Adrenal gland (tissue), 12 donors: ENCODE measurements around the gene PACSIN2. TPM values are rescaled to one million over a fixed set of nuclear protein-coding genes. Genes with fewer than 3 reads are reported as not detected.
A peak's percentile ranks its signal among the peaks of the same experiment; 100 is the strongest.

Source experiments
- DNase-seq, 7 donors: peaks; one replicate each; pipeline ENCODE4 v3.0.0-alpha.2; 2019 to 2020
- H3K27ac ChIP-seq, 5 donors: fragments of 200-600 bp; sonication (generic) in 4 of 5; 1 replicate in 3 of 5; 2 replicates in 2 of 5; pipeline versions ENCODE4 v1.5.1 to v1.8.0; 2016 to 2020; ENCODE audit warnings: mild to moderate bottlenecking in 1 of 5
- H3K27me3 ChIP-seq: fragments of 200-600 bp; 2 replicates; pipeline ENCODE4 v1.8.0; 2021
- H3K36me3 ChIP-seq, 2 donors: fragments of 200-600 bp; replicated peaks in 1 of 2; 1 replicate in 1 of 2; 2 replicates in 1 of 2; pipeline versions ENCODE4 v1.5.1 to v1.8.0; 2018 to 2022
- H3K4me1 ChIP-seq, 2 donors: fragments of 200-600 bp; replicated peaks in 1 of 2; 1 replicate in 1 of 2; 2 replicates in 1 of 2; pipeline versions ENCODE4 v1.5.1 to v1.8.0; 2018 to 2021
- H3K4me3 ChIP-seq, 4 donors: fragments of 200-600 bp; sonication (generic) in 3 of 4; one replicate each; pipeline ENCODE4 v1.5.1; 2016 to 2018
- H3K9me3 ChIP-seq, 3 donors: fragments of 200-600 bp; sonication (generic) in 1 of 3; replicated peaks in 1 of 3; 1 replicate in 2 of 3; 2 replicates in 1 of 3; pipeline versions ENCODE4 v1.5.1 to v1.8.0; 2016 to 2021
- POLR2A ChIP-seq, 2 donors: fragments of 450-650 bp; IDR thresholded peaks; one replicate each; pipeline ENCODE4 v1.6.1; 2017; ENCODE audit warnings: antibody characterized with exemption in 2 of 2, mild to moderate bottlenecking in 2 of 2, moderate library complexity in 1 of 2
- WGBS, 4 donors: extraction: QIAGEN DNeasy Blood & Tissue Kit in 2 of 4; methylation state at CpG; one replicate each; pipeline versions ENCODE4 v1.1.5 to v1.1.7; 2013 to 2017; 5-methylcytosine and 5-hydroxymethylcytosine counted together
- intact Hi-C, 2 donors: fragments of 100-400 bp; cut with DNase I; formaldehyde crosslinking; loops; one replicate each; pipeline versions ENCODE4 v1.14.1 to v1.15.0; 2022 to 2023
- polyA plus RNA-seq, 3 donors: library from polyadenylated mRNA; stranded (reverse); fragments of 200-250 nt in 2 of 3; fragments of 350-450 nt in 1 of 3; fragmentation: Illumina TruSeq in 1 of 3; extraction: RNeasy Lipid Tissue Mini Kit (QIAGEN cat#74804) in 1 of 3; gene quantifications; one replicate each; pipeline ENCODE4 v1.2.3, GENCODE V29; 2013 to 2014
- total RNA-seq, 9 donors: library from RNA; depleted of rRNA in 4 of 9; stranded (reverse); fragments of >200 nt in 4 of 9; fragments of 120-200 nt in 1 of 9; fragmentation: NEBNext Ultra II Directional in 1 of 9; extraction: Animal tissue kit (Norgen Biotek cat#: 25700) in 1 of 9; gene quantifications; one replicate each; pipeline versions ENCODE4 v1.1.0 to v1.2.4, GENCODE V29; 2013 to 2023
- TF ChIP-seq, protein P1 (sequence below), 6 experiments: fragments of 450-650 bp in 4 of 6; fragments of 200-600 bp in 2 of 6; sonication (generic) in 1 of 6; IDR thresholded peaks; 1 replicate in 5 of 6; 2 replicates in 1 of 6; pipeline versions ENCODE4 v1.5.1 to v1.8.0; 2016 to 2021; ENCODE audit warnings: antibody characterized with exemption in 6 of 6, mild to moderate bottlenecking in 2 of 6, moderate library complexity in 1 of 6
- donor health status: healthy with polysubstance abuse.
- donor health status: Bipolar disorder and iron deficiency.
- donor health status: DM: yes; HTN: yes; CAD: no.
- donor health status: DM: no; HTN: no; CAD: no.
- donor health status: DM: no; HTN: no; CAD: no.
- donor health status: DM: yes; HTN: yes; CAD: no.

Gene PACSIN2
- total and polyA plus RNA-seq, 12 donors = 29.8 to 186 (median 115) TPM

DNA sequence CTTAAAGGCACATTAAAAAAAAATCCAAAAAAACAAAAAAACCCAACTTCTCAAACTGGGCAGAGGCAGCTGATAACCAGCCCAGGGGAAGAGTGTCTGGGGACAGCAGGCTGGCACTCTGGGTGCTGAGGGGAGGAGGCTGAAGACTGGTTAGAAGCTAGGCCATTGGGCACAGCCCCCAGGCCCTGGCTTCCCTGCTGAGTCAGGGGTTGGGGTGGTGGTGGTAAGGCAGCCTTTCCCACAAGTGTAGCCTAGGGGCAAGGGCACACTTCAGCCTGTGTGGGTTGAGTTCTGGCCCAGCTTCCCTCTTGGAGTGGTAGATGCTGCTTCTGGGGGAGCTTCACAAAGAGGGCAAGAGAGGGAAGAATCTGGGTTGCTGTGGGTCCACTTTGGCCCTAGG is 141.6 kb downstream of the PACSIN2 start:
- H3K27me3 ChIP-seq = no peaks in the 10 kb centered on the region
- H3K4me1 ChIP-seq = peaks cover 0 to 9% of the 10 kb centered on the region in 2 donors
- intact Hi-C loops = no loop called here
- no peak for TF ChIP-seq POLR2A (IDR thresholded peaks at IDR 0.05)
- TF ChIP-seq, protein P1, sequence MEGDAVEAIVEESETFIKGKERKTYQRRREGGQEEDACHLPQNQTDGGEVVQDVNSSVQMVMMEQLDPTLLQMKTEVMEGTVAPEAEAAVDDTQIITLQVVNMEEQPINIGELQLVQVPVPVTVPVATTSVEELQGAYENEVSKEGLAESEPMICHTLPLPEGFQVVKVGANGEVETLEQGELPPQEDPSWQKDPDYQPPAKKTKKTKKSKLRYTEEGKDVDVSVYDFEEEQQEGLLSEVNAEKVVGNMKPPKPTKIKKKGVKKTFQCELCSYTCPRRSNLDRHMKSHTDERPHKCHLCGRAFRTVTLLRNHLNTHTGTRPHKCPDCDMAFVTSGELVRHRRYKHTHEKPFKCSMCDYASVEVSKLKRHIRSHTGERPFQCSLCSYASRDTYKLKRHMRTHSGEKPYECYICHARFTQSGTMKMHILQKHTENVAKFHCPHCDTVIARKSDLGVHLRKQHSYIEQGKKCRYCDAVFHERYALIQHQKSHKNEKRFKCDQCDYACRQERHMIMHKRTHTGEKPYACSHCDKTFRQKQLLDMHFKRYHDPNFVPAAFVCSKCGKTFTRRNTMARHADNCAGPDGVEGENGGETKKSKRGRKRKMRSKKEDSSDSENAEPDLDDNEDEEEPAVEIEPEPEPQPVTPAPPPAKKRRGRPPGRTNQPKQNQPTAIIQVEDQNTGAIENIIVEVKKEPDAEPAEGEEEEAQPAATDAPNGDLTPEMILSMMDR (IDR thresholded peaks at IDR 0.05) = no peak
- peaks cover 0 to 78% of the 10 kb centered on the region in 2 donors for H3K36me3 ChIP-seq
- H3K9me3 ChIP-seq = no peaks in the 10 kb centered on the region
- DNase-seq = peak in 1 of 7 donors; percentile 52
- H3K4me3 ChIP-seq = no peak overlapping the region
- H3K27ac ChIP-seq = peak overlapping the region in 2 of 5 donors; percentile 49 to 61

DNA sequence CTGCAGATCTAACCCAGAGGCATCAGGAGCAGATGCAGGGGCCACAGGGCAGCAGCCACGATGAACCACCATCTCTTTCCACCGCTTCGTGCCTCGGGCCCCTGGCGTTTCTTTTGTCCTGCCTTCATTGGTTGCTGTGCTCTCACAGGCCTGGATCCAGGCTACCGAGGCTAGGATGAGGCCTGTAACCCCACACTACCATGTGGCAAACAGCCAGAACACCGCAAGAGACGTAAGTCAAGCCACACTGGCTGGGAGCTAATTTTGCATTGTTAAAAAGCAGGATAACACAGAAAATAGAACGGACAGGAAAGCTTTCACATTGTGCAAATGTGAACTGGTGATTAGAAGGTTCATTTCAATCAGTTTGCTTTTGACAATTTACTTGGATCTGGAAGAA is 142.1 kb downstream of the PACSIN2 start:
- Histone ChIP-seq H3K4me3 (no peak overlapping the region), H3K36me3 (peaks cover 0 to 73% of the 10 kb centered on the region in 2 donors)

GRCh38 chr22:42871146-42872050 is 143.6 kb downstream of the PACSIN2 start:
- Histone ChIP-seq H3K27ac (no peak overlapping the region), H3K27me3 (no peaks in the 10 kb centered on the region), H3K9me3 (no peaks in the 10 kb centered on the region), H3K4me3 (no peak overlapping the region), H3K36me3 (peaks cover 0 to 60% of the 10 kb centered on the region in 2 donors), H3K4me1 (peaks cover 0 to 13% of the 10 kb centered on the region in 2 donors)
- DNase-seq = no peak
- no peak for TF ChIP-seq POLR2A (IDR thresholded peaks at IDR 0.05)
- TF ChIP-seq, protein P1 (IDR thresholded peaks at IDR 0.05) = no peak
- WGBS, 4 donors = 91 to 96% (median 94%) methylated on average over 29 to 31 of the region's 31 CpGs
- intact Hi-C loops = no loop called here

More for the DNA sequence above, 142.1 kb downstream of the PACSIN2 start:
- H3K4me1 ChIP-seq = peaks cover 0 to 13% of the 10 kb centered on the region in 2 donors
- DNase-seq = no peak
- H3K9me3 ChIP-seq = no peaks in the 10 kb centered on the region
- no peaks in the 10 kb centered on the region for H3K27me3 ChIP-seq
- H3K27ac ChIP-seq = peak overlapping the region in 1 of 5 donors; percentile 61
- WGBS, 4 donors = 74 to 79% (median 76%) methylated on average over 9 of the region's 9 CpGs
- TF ChIP-seq, protein P1 (IDR thresholded peaks at IDR 0.05) = no peak
- no peak for TF ChIP-seq POLR2A (IDR thresholded peaks at IDR 0.05)
- intact Hi-C loops = no loop called here

DNA sequence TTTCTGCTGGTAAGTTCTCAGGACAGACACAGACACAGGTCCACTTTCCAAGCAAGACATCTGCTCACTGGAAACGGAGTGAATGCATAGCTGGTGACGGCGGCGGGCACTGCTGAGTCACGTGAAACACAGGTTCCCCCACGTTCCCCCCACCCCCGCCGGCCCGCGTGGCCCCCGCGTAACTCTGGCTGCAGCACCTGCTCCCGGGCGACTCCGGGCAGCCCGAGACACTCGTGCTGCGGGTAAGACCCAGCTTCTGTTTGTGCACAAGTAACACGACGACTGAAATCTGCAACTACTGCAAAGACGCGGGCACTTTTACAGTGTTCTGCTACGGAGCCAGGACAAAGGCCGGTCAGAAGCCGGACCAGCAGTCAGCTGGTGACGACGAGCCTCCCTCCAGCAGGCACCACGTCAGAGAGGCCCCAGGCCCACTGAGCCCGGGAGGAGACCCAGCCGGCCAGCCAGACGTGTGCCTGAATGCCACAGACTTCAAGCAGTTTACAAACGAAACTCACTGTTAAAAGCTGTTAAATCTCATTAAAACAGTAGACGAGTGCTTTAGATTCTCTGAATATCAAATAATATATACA is 145.0 kb downstream of the PACSIN2 start:
- DNase-seq = no peak
- Histone ChIP-seq H3K27me3 (no peaks in the 10 kb centered on the region), H3K27ac (no peak overlapping the region), H3K4me1 (peaks cover 0 to 13% of the 10 kb centered on the region in 2 donors), H3K36me3 (peaks cover 0 to 47% of the 10 kb centered on the region in 2 donors), H3K4me3 (no peak overlapping the region), H3K9me3 (no peaks in the 10 kb centered on the region)
- WGBS, 4 donors = 70 to 92% (median 88%) methylated on average over 14 to 33 of the region's 33 CpGs
- intact Hi-C loops = loop anchor here in 1 of 2 donors (2.0 kb wide), 1 partner anchor 163 kb away; no protein-coding TSS in a partner anchor
- TF ChIP-seq, protein P1 (IDR thresholded peaks at IDR 0.05) = no peak
- no peak for TF ChIP-seq POLR2A (IDR thresholded peaks at IDR 0.05)
